ENCODE data around the gene TMBIM1. TPM values are rescaled to one million over a fixed set of nuclear protein-coding genes. Genes with fewer than 3 reads are reported as not detected.

The TMBIM1 gene
- total RNA-seq, 1 experiment from 2014 or later: 23.5 TPM

DNA sequence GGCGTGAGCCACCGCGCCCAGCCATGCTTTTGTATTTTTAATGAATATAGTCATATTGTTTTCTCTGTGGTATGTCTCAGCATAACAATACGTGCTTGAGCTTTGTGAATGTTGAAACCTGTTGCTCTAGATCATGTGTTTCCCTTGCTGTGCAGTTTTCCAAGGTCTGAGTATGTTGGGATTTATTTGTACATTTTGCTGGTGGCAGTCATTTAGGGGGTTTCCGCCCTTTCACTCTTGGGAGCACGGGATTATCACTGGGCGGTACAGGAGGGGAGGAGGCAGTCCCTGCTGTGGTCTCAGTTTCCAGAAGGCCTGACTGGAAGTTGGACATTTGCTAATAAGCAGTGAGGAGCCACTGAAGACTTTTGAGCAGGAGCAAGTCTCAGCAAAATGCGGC lies 39.4 kb upstream of the TMBIM1 start (continued):
- TF ChIP-seq, protein P1, sequence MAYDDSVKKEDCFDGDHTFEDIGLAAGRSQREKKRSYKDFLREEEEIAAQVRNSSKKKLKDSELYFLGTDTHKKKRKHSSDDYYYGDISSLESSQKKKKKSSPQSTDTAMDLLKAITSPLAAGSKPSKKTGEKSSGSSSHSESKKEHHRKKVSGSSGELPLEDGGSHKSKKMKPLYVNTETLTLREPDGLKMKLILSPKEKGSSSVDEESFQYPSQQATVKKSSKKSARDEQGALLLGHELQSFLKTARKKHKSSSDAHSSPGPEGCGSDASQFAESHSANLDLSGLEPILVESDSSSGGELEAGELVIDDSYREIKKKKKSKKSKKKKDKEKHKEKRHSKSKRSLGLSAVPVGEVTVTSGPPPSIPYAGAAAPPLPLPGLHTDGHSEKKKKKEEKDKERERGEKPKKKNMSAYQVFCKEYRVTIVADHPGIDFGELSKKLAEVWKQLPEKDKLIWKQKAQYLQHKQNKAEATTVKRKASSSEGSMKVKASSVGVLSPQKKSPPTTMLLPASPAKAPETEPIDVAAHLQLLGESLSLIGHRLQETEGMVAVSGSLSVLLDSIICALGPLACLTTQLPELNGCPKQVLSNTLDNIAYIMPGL (CRISPR knock-in tag; IDR thresholded peaks at IDR 0.05): no peak
- TF ChIP-seq, protein P2, sequence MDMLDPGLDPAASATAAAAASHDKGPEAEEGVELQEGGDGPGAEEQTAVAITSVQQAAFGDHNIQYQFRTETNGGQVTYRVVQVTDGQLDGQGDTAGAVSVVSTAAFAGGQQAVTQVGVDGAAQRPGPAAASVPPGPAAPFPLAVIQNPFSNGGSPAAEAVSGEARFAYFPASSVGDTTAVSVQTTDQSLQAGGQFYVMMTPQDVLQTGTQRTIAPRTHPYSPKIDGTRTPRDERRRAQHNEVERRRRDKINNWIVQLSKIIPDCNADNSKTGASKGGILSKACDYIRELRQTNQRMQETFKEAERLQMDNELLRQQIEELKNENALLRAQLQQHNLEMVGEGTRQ (CRISPR knock-in tag; IDR thresholded peaks at IDR 0.05): no peak
- no peak for TF ChIP-seq ZBTB21 (CRISPR knock-in tag; IDR thresholded peaks at IDR 0.05; ENCODE audit: borderline replicate concordance)
- TF ChIP-seq, protein P3, sequence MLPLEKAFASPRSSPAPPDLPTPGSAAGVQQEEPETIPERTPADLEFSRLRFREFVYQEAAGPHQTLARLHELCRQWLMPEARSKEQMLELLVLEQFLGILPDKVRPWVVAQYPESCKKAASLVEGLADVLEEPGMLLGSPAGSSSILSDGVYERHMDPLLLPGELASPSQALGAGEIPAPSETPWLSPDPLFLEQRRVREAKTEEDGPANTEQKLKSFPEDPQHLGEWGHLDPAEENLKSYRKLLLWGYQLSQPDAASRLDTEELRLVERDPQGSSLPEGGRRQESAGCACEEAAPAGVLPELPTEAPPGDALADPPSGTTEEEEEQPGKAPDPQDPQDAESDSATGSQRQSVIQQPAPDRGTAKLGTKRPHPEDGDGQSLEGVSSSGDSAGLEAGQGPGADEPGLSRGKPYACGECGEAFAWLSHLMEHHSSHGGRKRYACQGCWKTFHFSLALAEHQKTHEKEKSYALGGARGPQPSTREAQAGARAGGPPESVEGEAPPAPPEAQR (CRISPR knock-in tag; IDR thresholded peaks at IDR 0.05): no peak
- TF ChIP-seq, protein P4, sequence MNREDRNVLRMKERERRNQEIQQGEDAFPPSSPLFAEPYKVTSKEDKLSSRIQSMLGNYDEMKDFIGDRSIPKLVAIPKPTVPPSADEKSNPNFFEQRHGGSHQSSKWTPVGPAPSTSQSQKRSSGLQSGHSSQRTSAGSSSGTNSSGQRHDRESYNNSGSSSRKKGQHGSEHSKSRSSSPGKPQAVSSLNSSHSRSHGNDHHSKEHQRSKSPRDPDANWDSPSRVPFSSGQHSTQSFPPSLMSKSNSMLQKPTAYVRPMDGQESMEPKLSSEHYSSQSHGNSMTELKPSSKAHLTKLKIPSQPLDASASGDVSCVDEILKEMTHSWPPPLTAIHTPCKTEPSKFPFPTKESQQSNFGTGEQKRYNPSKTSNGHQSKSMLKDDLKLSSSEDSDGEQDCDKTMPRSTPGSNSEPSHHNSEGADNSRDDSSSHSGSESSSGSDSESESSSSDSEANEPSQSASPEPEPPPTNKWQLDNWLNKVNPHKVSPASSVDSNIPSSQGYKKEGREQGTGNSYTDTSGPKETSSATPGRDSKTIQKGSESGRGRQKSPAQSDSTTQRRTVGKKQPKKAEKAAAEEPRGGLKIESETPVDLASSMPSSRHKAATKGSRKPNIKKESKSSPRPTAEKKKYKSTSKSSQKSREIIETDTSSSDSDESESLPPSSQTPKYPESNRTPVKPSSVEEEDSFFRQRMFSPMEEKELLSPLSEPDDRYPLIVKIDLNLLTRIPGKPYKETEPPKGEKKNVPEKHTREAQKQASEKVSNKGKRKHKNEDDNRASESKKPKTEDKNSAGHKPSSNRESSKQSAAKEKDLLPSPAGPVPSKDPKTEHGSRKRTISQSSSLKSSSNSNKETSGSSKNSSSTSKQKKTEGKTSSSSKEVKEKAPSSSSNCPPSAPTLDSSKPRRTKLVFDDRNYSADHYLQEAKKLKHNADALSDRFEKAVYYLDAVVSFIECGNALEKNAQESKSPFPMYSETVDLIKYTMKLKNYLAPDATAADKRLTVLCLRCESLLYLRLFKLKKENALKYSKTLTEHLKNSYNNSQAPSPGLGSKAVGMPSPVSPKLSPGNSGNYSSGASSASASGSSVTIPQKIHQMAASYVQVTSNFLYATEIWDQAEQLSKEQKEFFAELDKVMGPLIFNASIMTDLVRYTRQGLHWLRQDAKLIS (CRISPR knock-in tag; IDR thresholded peaks at IDR 0.05; ENCODE audit: borderline replicate concordance): no peak

DNA sequence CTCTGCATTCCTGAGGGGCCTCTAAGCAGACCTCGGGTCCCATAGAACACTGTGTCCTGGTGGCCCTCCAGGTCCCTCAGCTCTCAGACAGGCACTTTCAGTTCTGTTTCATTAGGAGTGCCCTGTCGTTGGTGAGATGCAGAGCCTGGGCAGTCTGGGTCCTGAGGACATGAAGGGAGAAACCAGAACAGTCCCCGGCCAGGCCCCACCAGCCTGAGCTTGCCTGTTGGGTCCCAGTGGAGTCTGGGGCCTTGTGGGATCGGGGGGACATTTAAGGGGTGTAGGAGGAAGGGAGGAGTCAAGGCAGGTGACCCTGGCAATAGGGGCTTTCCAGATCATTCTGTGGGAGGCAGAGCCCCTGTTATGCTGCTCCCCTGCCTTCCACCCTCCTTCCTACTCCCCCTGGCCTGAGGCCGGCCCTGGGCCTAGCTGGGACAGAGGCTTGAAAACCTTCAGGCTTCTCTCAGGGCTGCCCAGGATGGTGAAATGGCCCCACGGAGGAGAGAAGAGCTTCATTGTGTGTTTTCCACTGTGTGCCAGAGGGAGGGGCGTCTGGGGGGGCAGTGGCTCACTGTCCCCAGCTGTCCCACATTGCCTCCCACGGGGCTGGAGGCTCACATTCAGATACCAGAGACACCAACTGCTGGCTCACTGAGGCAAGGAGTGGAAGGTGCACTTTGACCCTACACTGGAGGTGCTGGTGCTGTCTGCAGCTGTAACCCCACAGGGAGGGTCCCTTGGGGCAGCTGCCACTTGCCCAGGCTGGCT lies 37.7 kb upstream of the TMBIM1 start:
- CTCF ChIA-PET: interaction anchor here (1.4 kb wide), 1 partner anchor 27 kb away, joined by 4 read pairs; the partner anchor contains the start of gene CATIP
- Mint-ChIP-seq H3K9me3 (no peaks in the 10 kb centered on the region), H3K4me1 (peaks cover 51% of the 10 kb centered on the region), H3K27ac (peak overlapping the region; percentile 20; the same call in 1 of the 2 replicates), H3K4me3 (no peak overlapping the region), H3K27me3 (ENCODE audit: low read depth) (no peaks in the 10 kb centered on the region), H3K36me3 (no peaks in the 10 kb centered on the region)
- no peak for ATAC-seq
- POLR2A ChIA-PET: no interaction called here
- TF ChIP-seq, protein P5, sequence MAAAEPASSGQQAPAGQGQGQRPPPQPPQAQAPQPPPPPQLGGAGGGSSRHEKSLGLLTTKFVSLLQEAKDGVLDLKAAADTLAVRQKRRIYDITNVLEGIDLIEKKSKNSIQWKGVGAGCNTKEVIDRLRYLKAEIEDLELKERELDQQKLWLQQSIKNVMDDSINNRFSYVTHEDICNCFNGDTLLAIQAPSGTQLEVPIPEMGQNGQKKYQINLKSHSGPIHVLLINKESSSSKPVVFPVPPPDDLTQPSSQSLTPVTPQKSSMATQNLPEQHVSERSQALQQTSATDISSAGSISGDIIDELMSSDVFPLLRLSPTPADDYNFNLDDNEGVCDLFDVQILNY (CRISPR knock-in tag; IDR thresholded peaks at IDR 0.05): no peak
- TF ChIP-seq SP1 (CRISPR knock-in tag; conservative IDR thresholded peaks at IDR 0.05) (no peak), ZNF232 (CRISPR knock-in tag; IDR thresholded peaks at IDR 0.05) (no peak), HMGA2 (CRISPR knock-in tag; IDR thresholded peaks at IDR 0.05) (no peak), ZNF671 (CRISPR knock-in tag; IDR thresholded peaks at IDR 0.05) (no peak)
- TF ChIP-seq, protein P6, sequence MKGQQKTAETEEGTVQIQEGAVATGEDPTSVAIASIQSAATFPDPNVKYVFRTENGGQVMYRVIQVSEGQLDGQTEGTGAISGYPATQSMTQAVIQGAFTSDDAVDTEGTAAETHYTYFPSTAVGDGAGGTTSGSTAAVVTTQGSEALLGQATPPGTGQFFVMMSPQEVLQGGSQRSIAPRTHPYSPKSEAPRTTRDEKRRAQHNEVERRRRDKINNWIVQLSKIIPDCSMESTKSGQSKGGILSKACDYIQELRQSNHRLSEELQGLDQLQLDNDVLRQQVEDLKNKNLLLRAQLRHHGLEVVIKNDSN (CRISPR knock-in tag; IDR thresholded peaks at IDR 0.05): no peak
- TF ChIP-seq, protein P7, sequence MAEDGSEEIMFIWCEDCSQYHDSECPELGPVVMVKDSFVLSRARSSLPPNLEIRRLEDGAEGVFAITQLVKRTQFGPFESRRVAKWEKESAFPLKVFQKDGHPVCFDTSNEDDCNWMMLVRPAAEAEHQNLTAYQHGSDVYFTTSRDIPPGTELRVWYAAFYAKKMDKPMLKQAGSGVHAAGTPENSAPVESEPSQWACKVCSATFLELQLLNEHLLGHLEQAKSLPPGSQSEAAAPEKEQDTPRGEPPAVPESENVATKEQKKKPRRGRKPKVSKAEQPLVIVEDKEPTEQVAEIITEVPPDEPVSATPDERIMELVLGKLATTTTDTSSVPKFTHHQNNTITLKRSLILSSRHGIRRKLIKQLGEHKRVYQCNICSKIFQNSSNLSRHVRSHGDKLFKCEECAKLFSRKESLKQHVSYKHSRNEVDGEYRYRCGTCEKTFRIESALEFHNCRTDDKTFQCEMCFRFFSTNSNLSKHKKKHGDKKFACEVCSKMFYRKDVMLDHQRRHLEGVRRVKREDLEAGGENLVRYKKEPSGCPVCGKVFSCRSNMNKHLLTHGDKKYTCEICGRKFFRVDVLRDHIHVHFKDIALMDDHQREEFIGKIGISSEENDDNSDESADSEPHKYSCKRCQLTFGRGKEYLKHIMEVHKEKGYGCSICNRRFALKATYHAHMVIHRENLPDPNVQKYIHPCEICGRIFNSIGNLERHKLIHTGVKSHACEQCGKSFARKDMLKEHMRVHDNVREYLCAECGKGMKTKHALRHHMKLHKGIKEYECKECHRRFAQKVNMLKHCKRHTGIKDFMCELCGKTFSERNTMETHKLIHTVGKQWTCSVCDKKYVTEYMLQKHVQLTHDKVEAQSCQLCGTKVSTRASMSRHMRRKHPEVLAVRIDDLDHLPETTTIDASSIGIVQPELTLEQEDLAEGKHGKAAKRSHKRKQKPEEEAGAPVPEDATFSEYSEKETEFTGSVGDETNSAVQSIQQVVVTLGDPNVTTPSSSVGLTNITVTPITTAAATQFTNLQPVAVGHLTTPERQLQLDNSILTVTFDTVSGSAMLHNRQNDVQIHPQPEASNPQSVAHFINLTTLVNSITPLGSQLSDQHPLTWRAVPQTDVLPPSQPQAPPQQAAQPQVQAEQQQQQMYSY (CRISPR knock-in tag; IDR thresholded peaks at IDR 0.05): no peak
- DNase-seq (ENCODE audit: low spot score): no peak

Measured in WTC11 (cell line).